ENCODE results near the gene FOXR1. TPM values are rescaled to one million over a fixed set of nuclear protein-coding genes. Genes with fewer than 3 reads are reported as not detected.

FOXR1 gene

Small RNAs within 50 kb of the gene (small RNA-seq; reads per million reads assigned to genes)
- not detected for gene AP003392.2 (ENCODE audit: low read depth)
- gene RF00017 (ENCODE audit: low read depth): not detected
- not detected for gene RF00019 (ENCODE audit: low read depth)
- gene RN7SL688P (ENCODE audit: low read depth): not detected

Measured in mesenchymal stem cell (in vitro differentiated cells and primary cell).